K562 (cell line): ENCODE data around the gene FADS1. TPM values are rescaled to one million over a fixed set of nuclear protein-coding genes. Genes with fewer than 3 reads are reported as not detected.

Experiments
- ADNP ChIP-seq: fragments of 200-800 bp; sonication (Bioruptor generic); IDR thresholded peaks from 2 replicates; pipeline ENCODE4 v1.6.1; 2016; ENCODE audit warnings: missing genetic modification characterization, missing compliant biosample characterization
- ARID3B ChIP-seq: fragments of 250-450 bp; sonication (Bioruptor Pico); IDR thresholded peaks from 2 replicates; pipeline ENCODE4 v1.4.0; 2020; ENCODE audit warnings: borderline replicate concordance
- CBFB ChIP-seq: sonication (generic); formaldehyde crosslinking; IDR thresholded peaks from 2 replicates; pipeline ENCODE4 v1.4.0; 2020; ENCODE audit warnings: mild to moderate bottlenecking, missing genetic modification reagents
- CCAR2 ChIP-seq: fragments of 200-400 bp; formaldehyde crosslinking; IDR thresholded peaks from 2 replicates; pipeline ENCODE4 v1.6.1; 2017; ENCODE audit warnings: mild to moderate bottlenecking, low read depth, low read length
- E2F3 ChIP-seq: fragments of 250-450 bp; sonication (Bioruptor Pico); IDR thresholded peaks from 2 replicates; pipeline ENCODE4 v1.4.0; 2020; ENCODE audit warnings: mild to moderate bottlenecking
- EHMT2 ChIP-seq: fragments of 450-650 bp; IDR thresholded peaks from 2 replicates; pipeline ENCODE4 v1.6.1; 2018; ENCODE audit warnings: antibody characterized with exemption
- EZH2 ChIP-seq: IDR thresholded peaks from 2 replicates; pipeline ENCODE4 v1.6.1; 2012; ENCODE audit warnings: low read depth, mild to moderate bottlenecking, inconsistent platforms, low read length, borderline replicate concordance
- FOXA1 ChIP-seq: fragments of 450-650 bp; IDR thresholded peaks from 2 replicates; pipeline ENCODE4 v1.6.1; 2016; ENCODE audit warnings: mild to moderate bottlenecking, borderline replicate concordance
- HBP1 ChIP-seq: fragments of 450-650 bp; formaldehyde crosslinking; IDR thresholded peaks from 2 replicates; pipeline ENCODE4 v1.4.0; 2022; ENCODE audit warnings: missing genetic modification characterization
- NCOA4 ChIP-seq: fragments of 450-650 bp; IDR thresholded peaks from 2 replicates; pipeline ENCODE4 v1.6.1; 2018; ENCODE audit warnings: mild to moderate bottlenecking; ENCODE audit not compliant: partially characterized antibody
- NR0B1 ChIP-seq: fragments of 450-650 bp; IDR thresholded peaks from one replicate; pipeline ENCODE4 v1.6.1; 2018; ENCODE audit warnings: mild to moderate bottlenecking, moderate library complexity; ENCODE audit not compliant: partially characterized antibody
- SMARCB1 ChIP-seq: IDR thresholded peaks from 2 replicates; pipeline ENCODE4 v1.6.1; 2011; ENCODE audit warnings: improper control_type of control experiment, low read depth; ENCODE audit not compliant: insufficient read length
- SMC3 ChIP-seq: conservative IDR thresholded peaks from 2 replicates; pipeline ENCODE4 v1.6.1; 2011; ENCODE audit warnings: low read depth, low read length, improper control_type of control experiment; ENCODE audit not compliant: insufficient read depth
- SOX6 ChIP-seq: fragments of 450-650 bp; IDR thresholded peaks from 2 replicates; pipeline ENCODE4 v1.6.1; 2014; ENCODE audit warnings: mild to moderate bottlenecking
- TFAP4 ChIP-seq: sonication (generic); formaldehyde crosslinking; IDR thresholded peaks from 2 replicates; pipeline ENCODE4 v1.8.0; 2022; ENCODE audit warnings: missing genetic modification reagents, mild to moderate bottlenecking, moderate library complexity, borderline replicate concordance
- ZBTB17 ChIP-seq: fragments of 450-650 bp; formaldehyde crosslinking; IDR thresholded peaks from 2 replicates; pipeline ENCODE4 v1.4.0; 2020; ENCODE audit warnings: mild to moderate bottlenecking
- ZNF217 ChIP-seq: sonication (generic); formaldehyde crosslinking; IDR thresholded peaks from 2 replicates; pipeline ENCODE4 v1.8.0; 2022; ENCODE audit warnings: mild to moderate bottlenecking, missing genetic modification reagents
- ZNF253 ChIP-seq: fragments of 250-450 bp; sonication (Bioruptor Pico); conservative IDR thresholded peaks from 2 replicates; pipeline ENCODE4 v1.6.1; 2021; ENCODE audit warnings: mild to moderate bottlenecking
- ZNF551 ChIP-seq: fragments of 250-450 bp; sonication (Bioruptor Pico); IDR thresholded peaks from 2 replicates; pipeline ENCODE4 v1.5.0; 2021; ENCODE audit warnings: mild to moderate bottlenecking, moderate library complexity
- ZNF583 ChIP-seq: fragments of 250-450 bp; sonication (Bioruptor Pico); IDR thresholded peaks from 2 replicates; pipeline ENCODE4 v1.4.0; 2020
- ZNF584 ChIP-seq: fragments of 200-800 bp; sonication (Bioruptor generic); IDR thresholded peaks from 2 replicates; pipeline ENCODE4 v1.6.1; 2016; ENCODE audit warnings: low read depth, mild to moderate bottlenecking, missing genetic modification characterization, missing compliant biosample characterization
- ZNF655 ChIP-seq: fragments of 250-450 bp; sonication (Bioruptor Pico); IDR thresholded peaks from 2 replicates; pipeline ENCODE4 v1.5.0; 2021
- polyA plus RNA-seq, 8 experiments: library from polyadenylated mRNA; depleted of rRNA in 4 of 8; stranded (reverse) in 5 of 8; unstranded in 3 of 8; fragments of >200 nt; fragmentation: Nextera tagmentation in 2 of 8; fragmentation: Illumina TruSeq in 1 of 8; extraction: Ambion mirVana in 2 of 8; extraction: Trizol in 1 of 8; gene quantifications; 2 replicates each; pipeline versions ENCODE4 v1.2.1 to v1.2.3, GENCODE V29; 2011 to 2014; ENCODE audit warnings: inconsistent platforms in 1 of 8, missing spikeins in 1 of 8
- total RNA-seq, 7 experiments: library from RNA; depleted of rRNA in 6 of 7; stranded (reverse); fragments of >200 nt in 6 of 7; fragmentation: Illumina TruSeq in 2 of 7; extraction: Trizol in 2 of 7; gene quantifications; 2 replicates each; pipeline versions ENCODE4 v1.2.1 to v1.2.3, GENCODE V29; 2011 to 2021; ENCODE audit warnings: low replicate concordance in 1 of 7

Gene FADS1
- total and polyA plus RNA-seq, 9 of the 15 experiments (the other 6 are each of a cell fraction or from before 2014, with no cell fraction given): 110 to 864 (median 364) TPM

- no peak for TF ChIP-seq ZNF655 (CRISPR knock-in tag)
- no peak; the same call in 1 of the 2 replicates for TF ChIP-seq FOXA1
- peak; percentile 81 for TF ChIP-seq SOX6
- no peak for TF ChIP-seq HBP1 (CRISPR knock-in tag)
- TF ChIP-seq EZH2: no peak
- no peak for TF ChIP-seq ZNF217 (CRISPR knock-in tag)
- TF ChIP-seq TFAP4 (CRISPR knock-in tag): peak; percentile 49
- TF ChIP-seq E2F3 (CRISPR knock-in tag): no peak
- TF ChIP-seq SMC3: no peak
- no peak for TF ChIP-seq NCOA4
- TF ChIP-seq ZNF551: no peak
- no peak for TF ChIP-seq ZBTB17 (CRISPR knock-in tag)
- no peak for TF ChIP-seq ARID3B (CRISPR knock-in tag)
- no peak for TF ChIP-seq CBFB
- peak; percentile 20; the same call in 1 of the 2 replicates for TF ChIP-seq EHMT2
- TF ChIP-seq ZNF253: no peak
- no peak for TF ChIP-seq ZNF584 (CRISPR knock-in tag)
- no peak for TF ChIP-seq ADNP
- no peak for TF ChIP-seq SMARCB1
- TF ChIP-seq ZNF583 (CRISPR knock-in tag): no peak
- TF ChIP-seq CCAR2: no peak
- TF ChIP-seq NR0B1: no peak
Observed at GRCh38 chr11:61800331-61801281, 16.2 kb downstream of the FADS1 start (continued).
